Keratinocyte (primary cell): Measurements from ENCODE around the gene NCAPH2. TPM values are rescaled to one million over a fixed set of nuclear protein-coding genes. Genes with fewer than 3 reads are reported as not detected.

Experiments
- DNase-seq: peaks from one replicate; pipeline ENCODE4 v3.0.0-alpha.2; 2011; ENCODE audit warnings: low read depth, missing footprints, low spot score
- FAIRE-seq: peaks from 2 replicates; lab custom pipeline; 2011; peaks lifted over from hg19 to GRCh38; lab: Jason Lieb, UNC
- H2AFZ ChIP-seq: 2 replicates; pipeline ENCODE4 v1.6.0; 2012; ENCODE audit warnings: low read length, control low read depth, inconsistent platforms; ENCODE audit not compliant: control insufficient read depth
- H3K27ac ChIP-seq: 2 replicates; pipeline ENCODE4 v1.5.1; 2011; ENCODE audit warnings: low read length; ENCODE audit not compliant: control insufficient read depth, insufficient read depth
- H3K27me3 ChIP-seq: 3 replicates; pipeline ENCODE4 v1.6.0; 2011; ENCODE audit warnings: low read length; ENCODE audit not compliant: control insufficient read depth, insufficient read depth; ENCODE audit errors: extremely low read depth
- H3K36me3 ChIP-seq, 2 experiments: 2 replicates in 1 of 2; 3 replicates in 1 of 2; pipeline ENCODE4 v1.5.1; 2011; ENCODE audit warnings: low read length in 2 of 2, mild to moderate bottlenecking in 1 of 2; ENCODE audit not compliant: control insufficient read depth in 2 of 2, insufficient read depth in 2 of 2; ENCODE audit errors: extremely low read depth in 1 of 2
- H3K4me1 ChIP-seq: 3 replicates; pipeline ENCODE4 v1.5.1; 2011; ENCODE audit warnings: low read length; ENCODE audit not compliant: control insufficient read depth, insufficient read depth; ENCODE audit errors: extremely low read depth
- H3K4me2 ChIP-seq: 3 replicates; pipeline ENCODE4 v1.6.0; 2011; ENCODE audit warnings: low read depth, low read length; ENCODE audit not compliant: control insufficient read depth, insufficient read depth; ENCODE audit errors: extremely low read depth
- H3K4me3 ChIP-seq, 3 experiments: fragments of 200-600 bp in 1 of 3; sonication (generic) in 1 of 3; 2 replicates in 2 of 3; 3 replicates in 1 of 3; pipeline ENCODE4 v1.5.1; 2011 to 2016; ENCODE audit warnings: low read length in 3 of 3, mild to moderate bottlenecking in 3 of 3, control low read depth in 2 of 3, inconsistent platforms in 1 of 3, low read depth in 1 of 3, mixed read lengths in 1 of 3, mixed run types in 1 of 3, moderate library complexity in 1 of 3; ENCODE audit not compliant: control insufficient read depth in 2 of 3, insufficient read depth in 2 of 3; ENCODE audit errors: extremely low read depth in 1 of 3
- H3K79me2 ChIP-seq: 2 replicates; pipeline ENCODE4 v1.6.0; 2012; ENCODE audit warnings: low read length; ENCODE audit not compliant: control insufficient read depth, insufficient read depth
- H3K9ac ChIP-seq: 3 replicates; pipeline ENCODE4 v1.6.0; 2011; ENCODE audit warnings: low read length; ENCODE audit not compliant: control insufficient read depth, insufficient read depth; ENCODE audit errors: extremely low read depth
- H3K9me1 ChIP-seq: 3 replicates; pipeline ENCODE4 v1.6.0; 2011; ENCODE audit warnings: low read length; ENCODE audit not compliant: control insufficient read depth, insufficient read depth; ENCODE audit errors: extremely low read depth
- H3K9me3 ChIP-seq: 2 replicates; pipeline ENCODE4 v1.5.1; 2012; ENCODE audit warnings: low read depth, low read length; ENCODE audit not compliant: control insufficient read depth
- H4K20me1 ChIP-seq: 3 replicates; pipeline ENCODE4 v1.6.0; 2011; ENCODE audit warnings: low read length; ENCODE audit not compliant: control insufficient read depth, insufficient read depth; ENCODE audit errors: extremely low read depth
- EZH2 ChIP-seq: IDR thresholded peaks from one replicate; pipeline ENCODE4 v1.6.1; 2012; ENCODE audit warnings: inconsistent platforms, mild to moderate bottlenecking, low read length, moderate library complexity
- dilution Hi-C: fragments of 300-500 bp; cut with MboI; formaldehyde crosslinking; loops from one replicate; pipeline ENCODE4 v1.7.0; 2020; ENCODE audit warnings: low sequenced_read_pairs; ENCODE audit not compliant: extremely low pct_ligation_motif_present
- polyA plus RNA-seq, 5 experiments: library from polyadenylated mRNA; depleted of rRNA in 3 of 5; stranded (reverse) in 3 of 5; stranded (forward) in 1 of 5; unstranded in 1 of 5; fragments of >200 nt; gene quantifications; 1 replicate in 1 of 5; 2 replicates in 3 of 5; 3 replicates in 1 of 5; pipeline versions ENCODE4 v1.2.1 to v1.2.3, GENCODE V29; 2011 to 2012; ENCODE audit warnings: missing spikeins in 2 of 5, low read depth in 1 of 5, low replicate concordance in 1 of 5
- TF ChIP-seq, protein P1 (sequence below), 3 experiments: IDR thresholded peaks in 1 of 3; conservative IDR thresholded peaks in 1 of 3; optimal IDR thresholded peaks in 1 of 3; 2 replicates in 2 of 3; 3 replicates in 1 of 3; pipeline versions ENCODE3 to v1.5.1; 2011; ENCODE audit warnings: low read length in 3 of 3, mild to moderate bottlenecking in 3 of 3, moderate library complexity in 2 of 3, control low read depth in 1 of 3, inconsistent platforms in 1 of 3; ENCODE audit not compliant: insufficient read depth in 2 of 3; ENCODE audit errors: extremely low read depth in 1 of 3

Gene NCAPH2
- polyA plus RNA-seq, 1 donor (not counting 4 experiments of a cell fraction or from before 2014, with no cell fraction given): 11.4 TPM

GRCh38 chr22:50505776-50506610, 2.0 kb upstream of the NCAPH2 start:
- Histone ChIP-seq H3K27ac (no peak overlapping the region), H3K4me3 (no peak overlapping the region), H3K27me3 (no peaks in the 10 kb centered on the region), H3K9me3 (no peaks in the 10 kb centered on the region), H3K4me2 (no peak overlapping the region), H3K79me2 (peaks cover 29% of the 10 kb centered on the region), H4K20me1 (no peaks in the 10 kb centered on the region), H3K9ac (no peak overlapping the region), H3K36me3 (peaks cover 6 to 17% of the 10 kb centered on the region in 2 experiments), H2AFZ (no peak overlapping the region), H3K4me1 (peaks cover 17% of the 10 kb centered on the region), H3K9me1 (no peaks in the 10 kb centered on the region)
- DNase-seq (no peak), FAIRE-seq (no peak)
- TF ChIP-seq, protein P1, sequence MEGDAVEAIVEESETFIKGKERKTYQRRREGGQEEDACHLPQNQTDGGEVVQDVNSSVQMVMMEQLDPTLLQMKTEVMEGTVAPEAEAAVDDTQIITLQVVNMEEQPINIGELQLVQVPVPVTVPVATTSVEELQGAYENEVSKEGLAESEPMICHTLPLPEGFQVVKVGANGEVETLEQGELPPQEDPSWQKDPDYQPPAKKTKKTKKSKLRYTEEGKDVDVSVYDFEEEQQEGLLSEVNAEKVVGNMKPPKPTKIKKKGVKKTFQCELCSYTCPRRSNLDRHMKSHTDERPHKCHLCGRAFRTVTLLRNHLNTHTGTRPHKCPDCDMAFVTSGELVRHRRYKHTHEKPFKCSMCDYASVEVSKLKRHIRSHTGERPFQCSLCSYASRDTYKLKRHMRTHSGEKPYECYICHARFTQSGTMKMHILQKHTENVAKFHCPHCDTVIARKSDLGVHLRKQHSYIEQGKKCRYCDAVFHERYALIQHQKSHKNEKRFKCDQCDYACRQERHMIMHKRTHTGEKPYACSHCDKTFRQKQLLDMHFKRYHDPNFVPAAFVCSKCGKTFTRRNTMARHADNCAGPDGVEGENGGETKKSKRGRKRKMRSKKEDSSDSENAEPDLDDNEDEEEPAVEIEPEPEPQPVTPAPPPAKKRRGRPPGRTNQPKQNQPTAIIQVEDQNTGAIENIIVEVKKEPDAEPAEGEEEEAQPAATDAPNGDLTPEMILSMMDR (optimal IDR thresholded peaks at IDR 0.05 in 1 of 3, IDR thresholded peaks at IDR 0.05 in 1 of 3, conservative IDR thresholded peaks at IDR 0.05 in 1 of 3; ENCODE audit: extremely low read depth in 1 of 3, insufficient read depth in 2 of 3, low read length in 3 of 3): no peak
- no peak for TF ChIP-seq EZH2
- dilution Hi-C loops: no loop called here

DNA sequence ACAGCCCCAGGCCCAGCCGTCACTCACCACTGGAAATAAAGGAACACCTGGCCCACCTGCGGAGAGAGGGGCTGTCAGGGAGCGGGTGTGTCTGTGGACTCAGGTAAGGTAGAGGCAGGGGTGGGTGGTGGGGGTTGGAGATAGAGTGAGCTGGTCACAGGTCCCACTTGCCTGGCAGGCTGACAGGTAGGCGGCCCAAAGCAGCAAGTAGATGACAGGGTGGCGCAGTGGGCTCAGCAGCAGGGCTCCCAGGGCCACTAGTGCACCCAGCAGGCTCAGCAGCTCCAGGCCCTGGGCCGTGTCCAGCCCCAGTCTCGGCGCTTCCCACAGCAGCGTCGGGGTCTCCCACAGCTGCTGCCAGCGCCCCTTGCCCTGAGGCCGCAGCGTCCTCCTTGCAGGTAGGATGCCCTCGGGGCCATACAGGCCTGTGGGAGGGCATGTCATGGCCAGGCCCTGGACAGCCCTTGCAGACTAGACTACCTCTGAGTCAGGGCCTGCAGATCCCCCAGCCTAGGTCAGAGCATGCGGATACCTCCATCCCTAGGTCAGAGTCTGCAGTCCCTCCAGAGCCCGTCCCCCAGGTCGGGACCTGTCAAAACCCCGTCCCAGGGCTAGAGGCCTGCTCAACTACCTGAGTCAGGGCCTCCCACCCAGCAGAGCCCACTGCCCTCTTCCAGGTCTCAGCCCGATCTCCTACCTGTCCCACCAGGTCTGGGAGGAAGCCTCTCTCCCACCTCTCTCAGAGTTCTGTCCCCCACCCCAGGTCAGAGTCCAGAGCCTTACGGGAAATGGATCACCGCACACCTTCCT, 1.2 kb upstream of the NCAPH2 start:
- Histone ChIP-seq H3K36me3 (peaks cover 6 to 17% of the 10 kb centered on the region in 2 experiments), H3K9me1 (no peaks in the 10 kb centered on the region), H3K27ac (peak overlapping the region; percentile 74), H3K9me3 (no peaks in the 10 kb centered on the region), H3K79me2 (peaks cover 29% of the 10 kb centered on the region), H2AFZ (peak overlapping the region; percentile 92), H3K27me3 (no peaks in the 10 kb centered on the region), H3K4me1 (peaks cover 17% of the 10 kb centered on the region), H4K20me1 (no peaks in the 10 kb centered on the region), H3K4me2 (peak overlapping the region; percentile 88), H3K9ac (peak overlapping the region; percentile 90), H3K4me3 (peak overlapping the region; percentile 75 to 89 (median 87))
- TF ChIP-seq, protein P1 (optimal IDR thresholded peaks at IDR 0.05 in 1 of 3, IDR thresholded peaks at IDR 0.05 in 1 of 3, conservative IDR thresholded peaks at IDR 0.05 in 1 of 3; ENCODE audit: extremely low read depth in 1 of 3, insufficient read depth in 2 of 3, low read length in 3 of 3): no peak
- TF ChIP-seq EZH2: no peak
- FAIRE-seq (no peak), DNase-seq (no peak)
- dilution Hi-C loops: no loop called here
